Measurements from ENCODE around the gene PDGFRB.

DNA sequence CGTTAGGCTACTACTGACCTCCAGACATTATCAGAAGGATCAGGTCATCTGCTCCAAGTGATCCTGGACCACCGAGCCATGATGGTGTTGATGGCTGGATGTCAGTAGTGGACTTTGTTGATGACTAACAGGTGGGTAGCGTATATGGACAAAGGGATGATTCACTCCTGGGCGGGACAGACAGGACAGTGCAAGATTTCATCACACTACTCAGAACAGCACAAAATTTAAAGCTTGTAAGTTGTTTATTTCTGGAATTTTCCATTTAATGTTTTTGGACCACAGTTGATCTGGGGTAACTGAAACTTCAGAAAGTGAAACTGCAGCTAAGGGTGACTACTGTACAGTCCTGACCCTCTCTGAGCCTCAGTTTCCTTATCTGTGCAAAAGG is 12.7 kb downstream of the PDGFRB start:
- TF ChIP-seq, protein P1, sequence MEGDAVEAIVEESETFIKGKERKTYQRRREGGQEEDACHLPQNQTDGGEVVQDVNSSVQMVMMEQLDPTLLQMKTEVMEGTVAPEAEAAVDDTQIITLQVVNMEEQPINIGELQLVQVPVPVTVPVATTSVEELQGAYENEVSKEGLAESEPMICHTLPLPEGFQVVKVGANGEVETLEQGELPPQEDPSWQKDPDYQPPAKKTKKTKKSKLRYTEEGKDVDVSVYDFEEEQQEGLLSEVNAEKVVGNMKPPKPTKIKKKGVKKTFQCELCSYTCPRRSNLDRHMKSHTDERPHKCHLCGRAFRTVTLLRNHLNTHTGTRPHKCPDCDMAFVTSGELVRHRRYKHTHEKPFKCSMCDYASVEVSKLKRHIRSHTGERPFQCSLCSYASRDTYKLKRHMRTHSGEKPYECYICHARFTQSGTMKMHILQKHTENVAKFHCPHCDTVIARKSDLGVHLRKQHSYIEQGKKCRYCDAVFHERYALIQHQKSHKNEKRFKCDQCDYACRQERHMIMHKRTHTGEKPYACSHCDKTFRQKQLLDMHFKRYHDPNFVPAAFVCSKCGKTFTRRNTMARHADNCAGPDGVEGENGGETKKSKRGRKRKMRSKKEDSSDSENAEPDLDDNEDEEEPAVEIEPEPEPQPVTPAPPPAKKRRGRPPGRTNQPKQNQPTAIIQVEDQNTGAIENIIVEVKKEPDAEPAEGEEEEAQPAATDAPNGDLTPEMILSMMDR (IDR thresholded peaks at IDR 0.05): no peak
- TF ChIP-seq POLR2A (IDR thresholded peaks at IDR 0.05): no peak

All from ovary (tissue), 3 donors.